Right lobe of liver (tissue), 4 donors: ENCODE data around the gene PTCH1.

Source experiments
- CTCF ChIP-seq, 4 donors: fragments of 200-600 bp in 3 of 4; fragments of 450-650 bp in 1 of 4; IDR thresholded peaks; one replicate each; pipeline versions ENCODE4 v1.5.1 to v1.8.0; 2016 to 2022; ENCODE audit warnings: antibody characterized with exemption in 4 of 4, mild to moderate bottlenecking in 2 of 4
- POLR2A ChIP-seq: fragments of 450-650 bp; IDR thresholded peaks from one replicate; pipeline ENCODE4 v1.6.1; 2017; ENCODE audit warnings: antibody characterized with exemption, mild to moderate bottlenecking
- donor health status: DM: no; HTN: no; CAD: no.
- donor health status: DM: no; HTN: no; CAD: no.
- donor health status: DM: no; HTN: yes; CAD: no.

- TF ChIP-seq CTCF (IDR thresholded peaks at IDR 0.05) (no peak), POLR2A (no peak)
Observed at GRCh38 chr9:95459851-95460517, 56.8 kb downstream of the PTCH1 start.
